ENCODE data around the gene ACOT7.

Gene ACOT7

DNA sequence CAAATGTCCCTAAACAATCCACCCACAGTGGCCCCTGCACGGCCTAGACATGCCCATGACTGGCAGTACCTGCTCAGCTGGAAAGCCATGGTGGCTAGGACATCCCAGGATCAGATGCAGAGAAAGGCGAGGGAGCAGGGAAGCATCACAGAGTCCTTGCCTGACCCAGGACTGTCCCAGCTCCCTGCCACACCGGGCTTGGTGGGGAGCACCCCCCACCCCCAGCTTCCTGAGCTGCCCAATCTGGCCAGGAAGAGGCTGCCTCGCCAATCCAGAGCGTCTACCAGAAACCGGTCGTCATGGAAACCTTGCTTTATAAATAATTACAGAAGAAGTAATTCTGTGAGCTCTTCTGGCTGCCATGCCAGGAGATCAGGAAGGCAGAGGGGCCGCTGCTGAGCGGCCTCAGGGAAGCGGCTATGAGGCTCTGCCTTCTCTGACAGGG is 34.8 kb downstream of the ACOT7 start:
- H3K4me3 ChIP-seq (ENCODE audit: low read depth, low read length) = no peak overlapping the region
- TF ChIP-seq, protein P1, sequence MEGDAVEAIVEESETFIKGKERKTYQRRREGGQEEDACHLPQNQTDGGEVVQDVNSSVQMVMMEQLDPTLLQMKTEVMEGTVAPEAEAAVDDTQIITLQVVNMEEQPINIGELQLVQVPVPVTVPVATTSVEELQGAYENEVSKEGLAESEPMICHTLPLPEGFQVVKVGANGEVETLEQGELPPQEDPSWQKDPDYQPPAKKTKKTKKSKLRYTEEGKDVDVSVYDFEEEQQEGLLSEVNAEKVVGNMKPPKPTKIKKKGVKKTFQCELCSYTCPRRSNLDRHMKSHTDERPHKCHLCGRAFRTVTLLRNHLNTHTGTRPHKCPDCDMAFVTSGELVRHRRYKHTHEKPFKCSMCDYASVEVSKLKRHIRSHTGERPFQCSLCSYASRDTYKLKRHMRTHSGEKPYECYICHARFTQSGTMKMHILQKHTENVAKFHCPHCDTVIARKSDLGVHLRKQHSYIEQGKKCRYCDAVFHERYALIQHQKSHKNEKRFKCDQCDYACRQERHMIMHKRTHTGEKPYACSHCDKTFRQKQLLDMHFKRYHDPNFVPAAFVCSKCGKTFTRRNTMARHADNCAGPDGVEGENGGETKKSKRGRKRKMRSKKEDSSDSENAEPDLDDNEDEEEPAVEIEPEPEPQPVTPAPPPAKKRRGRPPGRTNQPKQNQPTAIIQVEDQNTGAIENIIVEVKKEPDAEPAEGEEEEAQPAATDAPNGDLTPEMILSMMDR (IDR thresholded peaks at IDR 0.05; ENCODE audit: low read depth, low read length) = no peak
- DNase-seq (ENCODE audit: low read depth, low spot score) = peak; percentile 69
- in situ Hi-C loops (cut with HindIII; ENCODE audit: low sequenced_read_pairs) = no loop called here

DNA sequence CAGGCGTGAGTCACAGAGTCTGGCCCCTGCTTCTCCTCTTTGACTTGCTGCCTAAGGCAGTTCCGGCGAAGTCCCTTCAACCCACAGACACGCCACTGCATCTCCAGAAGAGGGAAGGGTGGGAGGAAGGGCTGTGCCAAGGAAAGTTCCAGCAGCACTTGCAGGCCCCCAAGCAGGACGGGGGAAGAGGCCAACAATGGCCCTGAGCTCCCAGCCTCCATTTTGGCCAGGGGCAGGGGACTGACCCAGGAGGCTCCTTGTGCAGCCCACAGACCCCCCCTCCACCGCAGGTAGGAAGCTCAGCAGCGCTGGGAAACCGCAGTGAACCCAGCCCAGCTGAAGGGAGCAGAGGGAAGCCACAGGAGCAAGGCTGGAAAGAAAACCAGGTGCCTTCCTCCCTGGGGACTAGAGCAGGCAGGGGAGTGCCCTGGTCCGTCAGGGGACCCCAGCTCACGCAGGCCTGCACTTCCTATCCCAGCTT is 35.4 kb downstream of the ACOT7 start:
- in situ Hi-C loops (cut with HindIII; ENCODE audit: low sequenced_read_pairs) = no loop called here
- no peak for DNase-seq (ENCODE audit: low read depth, low spot score)
- TF ChIP-seq, protein P1 (IDR thresholded peaks at IDR 0.05; ENCODE audit: low read depth, low read length) = no peak
- no peak overlapping the region for H3K4me3 ChIP-seq (ENCODE audit: low read depth, low read length)

DNA sequence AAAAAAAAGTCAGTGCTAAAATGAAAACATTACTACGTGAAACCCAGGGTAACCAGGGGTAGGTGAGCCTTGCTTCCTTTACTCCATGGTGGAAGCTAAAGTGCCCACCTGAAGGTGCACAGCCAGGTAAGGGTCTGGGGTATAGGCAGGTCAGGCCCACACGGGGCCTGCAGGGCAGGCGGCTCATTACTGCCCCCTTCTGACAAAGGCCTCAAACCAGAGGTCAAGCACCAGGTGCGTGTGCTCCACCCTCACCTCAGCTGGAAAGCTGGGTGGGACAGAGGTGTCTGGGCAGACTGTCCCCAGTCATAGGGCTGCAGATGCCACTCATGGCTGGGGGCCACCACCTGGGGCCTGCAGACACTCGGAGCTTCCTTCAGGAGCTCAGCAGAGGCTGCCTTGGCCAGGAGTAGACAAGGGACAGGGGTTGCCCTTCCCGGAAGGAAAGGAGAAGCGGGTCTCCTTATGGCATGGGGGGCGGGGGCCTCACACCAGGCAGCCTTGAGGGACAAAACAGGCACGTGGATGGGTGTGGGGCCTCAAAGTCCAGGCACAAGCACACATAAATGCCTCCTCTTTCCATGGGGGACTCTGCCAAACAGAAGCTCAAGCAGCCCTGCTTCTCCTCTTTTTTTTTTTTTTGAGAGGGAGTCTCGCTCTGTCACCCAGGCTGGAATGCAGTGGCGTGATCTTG is 36.2 kb downstream of the ACOT7 start:
- TF ChIP-seq, protein P1 (IDR thresholded peaks at IDR 0.05; ENCODE audit: low read depth, low read length) = peak; percentile 23
- DNase-seq (ENCODE audit: low read depth, low spot score) = no peak
- in situ Hi-C loops (cut with HindIII; ENCODE audit: low sequenced_read_pairs) = no loop called here
- H3K4me3 ChIP-seq (ENCODE audit: low read depth, low read length) = no peak overlapping the region

DNA sequence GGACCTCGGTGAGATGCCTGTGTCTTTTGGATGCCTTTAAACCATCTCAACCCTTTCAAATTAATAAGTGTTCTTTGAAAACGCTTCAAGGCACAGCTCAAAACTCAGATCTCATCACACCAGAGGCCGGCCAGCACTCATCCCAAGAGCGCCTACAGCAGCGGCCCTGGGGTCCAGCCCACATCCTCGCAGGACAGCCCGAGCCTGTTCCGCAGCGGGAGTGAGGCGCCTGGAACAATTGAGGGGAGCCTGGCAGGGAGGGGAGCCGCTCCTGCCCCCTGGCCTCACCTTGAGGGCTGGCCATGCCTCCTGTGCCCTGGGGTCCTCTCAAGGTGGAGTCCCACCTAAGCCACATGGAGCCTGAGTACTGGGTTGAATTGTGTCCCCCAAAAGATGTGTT is 37.9 kb downstream of the ACOT7 start:
- H3K4me3 ChIP-seq (ENCODE audit: low read depth, low read length) = no peak overlapping the region
- no peak for DNase-seq (ENCODE audit: low read depth, low spot score)
- in situ Hi-C loops (cut with HindIII; ENCODE audit: low sequenced_read_pairs) = no loop called here
- TF ChIP-seq, protein P1 (IDR thresholded peaks at IDR 0.05; ENCODE audit: low read depth, low read length) = no peak

DNA sequence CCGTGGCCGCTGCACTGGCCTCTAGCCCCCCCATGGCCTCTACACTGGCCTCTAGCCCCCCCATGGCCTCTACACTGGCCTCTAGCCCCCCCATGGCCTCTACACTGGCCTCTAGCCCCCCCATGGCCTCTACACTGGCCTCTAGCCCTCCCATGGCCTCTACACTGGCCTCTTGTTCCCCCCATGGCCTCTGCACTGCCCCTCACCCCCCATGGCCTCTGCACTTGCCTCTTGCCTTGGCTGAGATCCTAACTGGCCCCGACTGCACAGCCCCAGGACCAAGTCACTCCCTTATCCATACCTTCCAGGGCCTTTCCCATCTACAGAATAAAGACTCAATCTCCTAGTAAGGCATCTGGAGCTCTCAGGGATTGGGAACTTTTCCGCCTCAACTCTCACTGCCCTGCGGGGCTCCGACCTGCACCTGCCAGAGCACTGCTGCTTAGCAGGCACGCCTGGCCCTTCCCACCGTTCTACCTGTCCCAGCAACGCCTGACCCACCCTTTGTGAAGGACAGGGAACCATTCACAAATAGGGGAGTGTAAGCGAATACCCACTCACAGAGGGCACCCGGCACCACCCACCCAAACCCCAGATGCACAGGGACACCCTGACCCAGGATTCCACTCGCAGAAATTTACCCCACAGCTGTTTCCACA is 38.8 kb downstream of the ACOT7 start:
- in situ Hi-C loops (cut with HindIII; ENCODE audit: low sequenced_read_pairs) = no loop called here
- TF ChIP-seq, protein P1 (IDR thresholded peaks at IDR 0.05; ENCODE audit: low read depth, low read length) = no peak
- no peak overlapping the region for H3K4me3 ChIP-seq (ENCODE audit: low read depth, low read length)
- DNase-seq (ENCODE audit: low read depth, low spot score) = no peak

DNA sequence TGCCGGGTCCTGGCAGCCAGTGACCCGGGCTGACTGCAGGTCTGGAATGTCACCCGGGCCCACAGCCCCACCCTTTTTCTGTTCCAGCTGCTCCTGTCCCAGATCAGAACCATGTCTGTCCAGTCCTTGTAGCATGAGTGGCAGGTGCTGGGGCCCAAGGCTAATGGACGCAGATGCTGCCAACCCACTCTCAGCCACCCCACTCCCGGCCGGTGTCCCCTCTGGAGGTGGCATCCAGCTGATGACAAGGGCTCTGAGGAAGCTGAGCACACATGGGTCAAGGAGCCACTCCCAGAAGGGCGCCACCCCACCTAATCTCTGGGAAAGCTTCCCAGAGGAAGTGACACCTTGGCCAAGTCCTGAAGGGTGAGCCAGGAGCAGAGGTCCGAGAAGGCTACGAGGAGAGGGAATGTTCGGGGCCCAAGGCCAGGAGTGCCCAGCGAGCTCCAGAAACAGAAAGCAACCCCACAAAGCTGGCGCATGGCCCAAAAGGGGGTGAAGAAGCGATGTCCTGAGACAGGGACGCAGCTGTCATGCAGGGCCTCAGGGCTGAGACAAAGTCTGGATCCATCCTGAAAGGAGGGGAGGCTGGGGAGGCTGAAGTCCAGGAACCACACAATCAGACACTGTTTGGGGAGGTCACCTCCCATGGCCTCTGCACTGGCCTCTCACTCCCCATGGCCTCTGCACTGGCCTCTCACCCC is 39.5 kb downstream of the ACOT7 start:
- in situ Hi-C loops (cut with HindIII; ENCODE audit: low sequenced_read_pairs) = no loop called here
- TF ChIP-seq, protein P1 (IDR thresholded peaks at IDR 0.05; ENCODE audit: low read depth, low read length) = no peak
- no peak for DNase-seq (ENCODE audit: low read depth, low spot score)
- H3K4me3 ChIP-seq (ENCODE audit: low read depth, low read length) = no peak overlapping the region

All from astrocyte of the spinal cord (primary cell).